Esophagus muscularis mucosa (tissue), 4 donors: ENCODE data around the gene EVI5. TPM values are rescaled to one million over a fixed set of nuclear protein-coding genes. Genes with fewer than 3 reads are reported as not detected.

ENCODE experiments used
- DNase-seq: peaks from one replicate; pipeline ENCODE4 v3.0.0-alpha.2; 2017; ENCODE audit errors: extremely low spot score
- H3K27ac ChIP-seq, 4 donors: fragments of 200-600 bp; sonication (generic); replicated peaks in 1 of 4; 1 replicate in 3 of 4; 2 replicates in 1 of 4; pipeline ENCODE4 v1.5.1; 2016 to 2019; ENCODE audit warnings: mild to moderate bottlenecking in 1 of 4
- H3K27me3 ChIP-seq, 4 donors: fragments of 200-600 bp; sonication (generic); one replicate each; pipeline versions ENCODE4 v1.5.1 to v1.6.0; 2016 to 2019
- H3K36me3 ChIP-seq, 4 donors: fragments of 200-600 bp; sonication (generic); one replicate each; pipeline ENCODE4 v1.5.1; 2016 to 2019
- H3K4me1 ChIP-seq, 4 donors: fragments of 200-600 bp; sonication (generic); one replicate each; pipeline ENCODE4 v1.5.1; 2016 to 2019
- H3K4me3 ChIP-seq, 4 donors: fragments of 200-600 bp; sonication (generic); 1 replicate in 2 of 4; 2 replicates in 2 of 4; pipeline ENCODE4 v1.5.1; 2016 to 2019; ENCODE audit warnings: mild to moderate bottlenecking in 4 of 4, moderate library complexity in 1 of 4
- H3K9me3 ChIP-seq, 4 donors: fragments of 200-600 bp; sonication (generic); 1 replicate in 3 of 4; 2 replicates in 1 of 4; pipeline ENCODE4 v1.5.1; 2016 to 2019
- EP300 ChIP-seq: sonication (generic); formaldehyde crosslinking; IDR thresholded peaks from one replicate; pipeline ENCODE4 v1.6.1; 2017; ENCODE audit warnings: antibody characterized with exemption
- POLR2A ChIP-seq: fragments of 450-650 bp; IDR thresholded peaks from one replicate; pipeline ENCODE4 v1.6.1; 2017; ENCODE audit warnings: antibody characterized with exemption, moderate library complexity, mild to moderate bottlenecking, low read depth
- POLR2AphosphoS5 ChIP-seq, 2 donors: sonication (generic); formaldehyde crosslinking; IDR thresholded peaks; one replicate each; pipeline ENCODE4 v1.6.1; 2017; ENCODE audit warnings: antibody characterized with exemption in 2 of 2
- WGBS: methylation state at CpG from one replicate; pipeline ENCODE4 v1.1.5; 2018; 5-methylcytosine and 5-hydroxymethylcytosine counted together
- intact Hi-C: fragments of 100-400 bp; cut with DNase I; formaldehyde crosslinking; loops from one replicate; pipeline ENCODE4 v1.15.1; 2023
- total RNA-seq, 4 donors: library from RNA; depleted of rRNA; stranded (reverse); fragments of >200 nt; gene quantifications; one replicate each; pipeline versions ENCODE4 v1.1.0 to v1.2.1, GENCODE V29; 2016
- TF ChIP-seq, protein P1 (sequence below), 3 experiments: fragments of 200-600 bp in 2 of 3; fragments of 450-650 bp in 1 of 3; sonication (generic) in 2 of 3; IDR thresholded peaks; one replicate each; pipeline ENCODE4 v1.5.1; 2017 to 2019; ENCODE audit warnings: antibody characterized with exemption in 3 of 3, mild to moderate bottlenecking in 2 of 3, moderate library complexity in 1 of 3

EVI5 gene
- total RNA-seq, 4 donors from 2014 or later = 32.3 to 55.2 (median 40.4) TPM

DNA sequence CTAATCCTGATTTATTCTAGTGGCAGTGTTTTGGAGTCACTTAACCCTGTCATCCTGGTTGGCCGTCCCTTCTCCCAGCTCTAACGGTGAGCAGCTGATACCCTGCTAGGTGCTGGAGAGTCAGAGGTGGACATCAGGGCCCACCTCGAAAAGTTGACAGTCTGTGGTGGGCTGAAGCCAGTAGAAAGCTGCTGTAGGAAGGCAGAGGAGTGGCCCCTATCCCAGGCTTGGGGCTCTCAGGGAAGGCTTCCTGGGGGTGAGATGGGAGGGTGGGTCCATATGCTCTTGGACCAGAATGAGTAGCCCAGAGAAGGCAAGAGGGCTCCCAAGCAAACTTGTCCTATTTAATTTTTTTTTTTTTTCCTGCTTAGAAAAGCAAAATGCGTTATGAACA, 46.5 kb upstream of the EVI5 start:
- no peaks in the 10 kb centered on the region for H3K9me3 ChIP-seq
- H3K27ac ChIP-seq = peak overlapping the region in 3 of 4 donors; percentile 95 to 96 (median 95)
- 46% methylated on average over 4 of the region's 4 CpGs for WGBS
- H3K36me3 ChIP-seq = peaks cover 0 to 30% (median 21%) of the 10 kb centered on the region in 4 donors
- H3K4me1 ChIP-seq = peaks cover 29 to 41% (median 39%) of the 10 kb centered on the region in 4 donors
- intact Hi-C loops = loop anchor here (10.0 kb wide), 1 partner anchor 47 kb away; the partner anchor contains the start of gene EVI5
- no peak for DNase-seq
- no peaks in the 10 kb centered on the region for H3K27me3 ChIP-seq
- peak overlapping the region; percentile 84 to 95 (median 92) for H3K4me3 ChIP-seq
- TF ChIP-seq, protein P1, sequence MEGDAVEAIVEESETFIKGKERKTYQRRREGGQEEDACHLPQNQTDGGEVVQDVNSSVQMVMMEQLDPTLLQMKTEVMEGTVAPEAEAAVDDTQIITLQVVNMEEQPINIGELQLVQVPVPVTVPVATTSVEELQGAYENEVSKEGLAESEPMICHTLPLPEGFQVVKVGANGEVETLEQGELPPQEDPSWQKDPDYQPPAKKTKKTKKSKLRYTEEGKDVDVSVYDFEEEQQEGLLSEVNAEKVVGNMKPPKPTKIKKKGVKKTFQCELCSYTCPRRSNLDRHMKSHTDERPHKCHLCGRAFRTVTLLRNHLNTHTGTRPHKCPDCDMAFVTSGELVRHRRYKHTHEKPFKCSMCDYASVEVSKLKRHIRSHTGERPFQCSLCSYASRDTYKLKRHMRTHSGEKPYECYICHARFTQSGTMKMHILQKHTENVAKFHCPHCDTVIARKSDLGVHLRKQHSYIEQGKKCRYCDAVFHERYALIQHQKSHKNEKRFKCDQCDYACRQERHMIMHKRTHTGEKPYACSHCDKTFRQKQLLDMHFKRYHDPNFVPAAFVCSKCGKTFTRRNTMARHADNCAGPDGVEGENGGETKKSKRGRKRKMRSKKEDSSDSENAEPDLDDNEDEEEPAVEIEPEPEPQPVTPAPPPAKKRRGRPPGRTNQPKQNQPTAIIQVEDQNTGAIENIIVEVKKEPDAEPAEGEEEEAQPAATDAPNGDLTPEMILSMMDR (IDR thresholded peaks at IDR 0.05) = no peak

DNA sequence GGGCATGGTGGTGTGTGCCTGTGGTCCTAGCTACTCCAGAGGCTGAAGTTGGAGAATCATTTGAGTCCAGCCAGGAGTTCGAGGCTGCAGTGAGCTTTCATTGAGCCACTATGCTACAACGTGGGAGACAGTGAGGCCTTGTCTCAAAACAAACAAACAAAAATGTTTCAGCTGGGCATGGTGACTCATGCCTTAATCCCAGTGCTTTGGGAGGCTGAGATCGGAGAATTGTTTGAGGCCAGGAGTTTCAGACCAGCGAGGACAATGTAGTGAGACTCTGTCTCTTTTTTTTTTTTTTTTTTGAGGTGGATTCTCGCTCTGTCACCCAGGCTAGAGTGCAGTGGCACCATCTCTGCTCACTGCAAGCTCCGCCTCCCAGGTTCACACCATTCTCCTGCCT, 41.9 kb upstream of the EVI5 start:
- Histone ChIP-seq H3K4me3 (no peak overlapping the region), H3K9me3 (no peaks in the 10 kb centered on the region), H3K4me1 (peaks cover 3 to 6% (median 4%) of the 10 kb centered on the region in 4 donors), H3K36me3 (no peaks in the 10 kb centered on the region), H3K27me3 (no peaks in the 10 kb centered on the region), H3K27ac (no peak overlapping the region)
- TF ChIP-seq EP300 = no peak
- no peak for TF ChIP-seq POLR2AphosphoS5 (IDR thresholded peaks at IDR 0.05)
- TF ChIP-seq, protein P1 (IDR thresholded peaks at IDR 0.05) = no peak
- no peak for TF ChIP-seq POLR2A
- no peak for DNase-seq
- 80% methylated on average over 6 of the region's 6 CpGs for WGBS
- intact Hi-C loops = no loop called here

DNA sequence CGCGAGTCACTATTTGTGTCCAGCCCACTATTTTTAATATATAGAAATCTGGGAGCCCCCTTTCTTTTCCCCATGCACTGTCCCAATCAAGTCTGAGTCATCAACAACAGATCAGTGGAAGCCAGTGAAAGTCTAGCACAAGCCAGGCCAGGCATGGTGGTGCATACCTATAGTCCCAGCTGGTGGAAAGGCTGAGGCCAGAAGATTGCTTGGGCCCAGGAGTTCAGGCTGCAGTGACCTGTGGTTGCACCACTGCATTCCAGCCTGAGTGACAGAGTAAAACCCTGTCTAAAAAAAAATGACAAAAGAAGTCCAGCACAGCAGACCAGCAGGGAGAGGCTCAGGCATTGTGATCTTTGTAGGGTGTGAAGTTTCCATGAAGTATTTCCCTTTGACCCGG, 38.0 kb upstream of the EVI5 start:
- intact Hi-C loops = no loop called here

DNA sequence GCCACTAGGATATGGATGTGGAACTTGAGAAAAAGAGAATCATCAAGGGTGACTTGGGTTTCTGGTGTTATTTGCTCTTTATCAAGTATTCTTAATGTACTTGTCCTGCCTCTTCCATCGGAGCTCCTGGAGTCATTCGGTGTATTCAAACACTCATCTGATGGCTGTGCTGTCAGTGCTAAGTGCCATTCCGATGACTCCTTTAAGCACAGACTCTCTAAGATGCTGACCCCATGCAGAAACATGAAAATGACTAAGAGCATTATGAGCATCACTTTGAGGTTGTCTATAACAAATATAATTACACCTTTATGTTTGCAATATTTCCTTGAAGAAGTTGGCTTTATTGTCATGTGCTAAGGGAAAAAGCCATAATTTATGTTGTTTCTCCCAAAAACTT, 35.6 kb upstream of the EVI5 start:
- Histone ChIP-seq H3K36me3 (no peaks in the 10 kb centered on the region), H3K27ac (no peak overlapping the region), H3K9me3 (no peaks in the 10 kb centered on the region), H3K4me1 (no peaks in the 10 kb centered on the region), H3K27me3 (no peaks in the 10 kb centered on the region), H3K4me3 (no peak overlapping the region)
- TF ChIP-seq EP300 (no peak), POLR2A (no peak), POLR2AphosphoS5 (IDR thresholded peaks at IDR 0.05) (no peak)
- TF ChIP-seq, protein P1 (IDR thresholded peaks at IDR 0.05) = no peak
- DNase-seq = no peak
- intact Hi-C loops = no loop called here
- WGBS = 95% methylated on average over 3 of the region's 3 CpGs

More for the DNA sequence above, 38.0 kb upstream of the EVI5 start:
- Histone ChIP-seq H3K27me3 (no peaks in the 10 kb centered on the region), H3K4me3 (no peak overlapping the region), H3K27ac (no peak overlapping the region), H3K4me1 (no peaks in the 10 kb centered on the region), H3K36me3 (no peaks in the 10 kb centered on the region), H3K9me3 (no peaks in the 10 kb centered on the region)
- 77% methylated on average over 3 of the region's 3 CpGs for WGBS
- no peak for TF ChIP-seq POLR2A
- no peak for TF ChIP-seq POLR2AphosphoS5 (IDR thresholded peaks at IDR 0.05)
- TF ChIP-seq, protein P1 (IDR thresholded peaks at IDR 0.05) = no peak
- TF ChIP-seq EP300 = no peak
- no peak for DNase-seq

DNA sequence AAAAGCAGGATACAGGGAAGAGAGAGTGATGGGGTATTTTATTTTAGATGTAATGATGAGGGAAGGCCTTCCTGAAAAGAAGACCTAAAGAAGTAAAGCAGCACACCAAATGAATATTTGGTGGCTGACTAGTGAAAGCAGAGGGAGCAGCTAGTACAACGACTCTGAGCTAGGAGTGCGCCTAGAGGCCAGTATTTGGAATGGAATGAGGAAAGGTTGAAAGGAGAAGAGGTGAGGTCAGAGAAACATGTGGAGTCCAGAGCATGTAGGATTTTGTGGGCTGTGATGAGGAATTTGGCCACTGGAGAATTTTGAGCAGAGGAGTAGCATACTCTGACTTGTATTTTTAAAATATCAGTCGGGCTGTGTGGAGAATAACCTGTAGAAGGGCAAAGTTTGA, 35.1 kb upstream of the EVI5 start:
- 80% methylated on average over 3 of the region's 3 CpGs for WGBS
- no peaks in the 10 kb centered on the region for H3K9me3 ChIP-seq
- no peak overlapping the region for H3K27ac ChIP-seq
- H3K36me3 ChIP-seq = no peaks in the 10 kb centered on the region
- TF ChIP-seq EP300 (no peak), POLR2A (no peak)
- no peaks in the 10 kb centered on the region for H3K27me3 ChIP-seq
- no peaks in the 10 kb centered on the region for H3K4me1 ChIP-seq
- DNase-seq = no peak
- intact Hi-C loops = no loop called here
- H3K4me3 ChIP-seq = no peak overlapping the region
